ENCODE data around the gene CACNA1C.
A peak's percentile ranks its signal among the peaks of the same experiment; 100 is the strongest.

CACNA1C gene

DNA sequence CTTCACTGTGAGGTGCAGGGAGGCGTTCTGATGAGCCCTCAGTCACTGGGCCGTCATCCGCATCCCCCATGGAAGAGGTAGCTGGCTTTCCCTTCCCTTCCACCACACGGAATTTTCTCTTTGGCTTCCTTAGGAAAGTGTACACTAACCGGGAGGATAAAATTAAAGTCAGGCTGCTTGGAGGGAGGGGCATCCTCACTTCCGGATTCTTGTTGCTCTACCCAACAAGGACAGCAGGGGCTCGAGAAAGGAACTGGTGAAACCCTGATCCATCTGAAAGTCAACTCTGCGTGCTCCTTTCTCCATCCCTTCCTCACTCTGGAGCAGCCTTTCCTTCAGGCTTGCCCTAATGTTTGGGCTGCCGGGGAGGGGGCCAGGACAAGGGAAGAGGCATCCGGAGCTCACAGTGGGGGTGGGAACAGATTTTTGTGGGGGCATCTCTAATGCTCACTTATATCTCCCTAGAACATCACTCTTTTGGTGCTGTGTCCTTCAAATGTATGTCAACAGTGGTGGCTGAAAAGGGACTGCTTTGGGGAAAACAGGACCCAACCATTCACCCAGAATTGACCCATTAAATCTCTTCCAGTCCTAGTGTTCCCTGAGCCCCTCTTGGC lies 640.6 kb downstream of the CACNA1C start:
- no peaks in the 10 kb centered on the region for H3K36me3 Mint-ChIP-seq
- H3K27ac Mint-ChIP-seq = peak overlapping the region; percentile 31

DNA sequence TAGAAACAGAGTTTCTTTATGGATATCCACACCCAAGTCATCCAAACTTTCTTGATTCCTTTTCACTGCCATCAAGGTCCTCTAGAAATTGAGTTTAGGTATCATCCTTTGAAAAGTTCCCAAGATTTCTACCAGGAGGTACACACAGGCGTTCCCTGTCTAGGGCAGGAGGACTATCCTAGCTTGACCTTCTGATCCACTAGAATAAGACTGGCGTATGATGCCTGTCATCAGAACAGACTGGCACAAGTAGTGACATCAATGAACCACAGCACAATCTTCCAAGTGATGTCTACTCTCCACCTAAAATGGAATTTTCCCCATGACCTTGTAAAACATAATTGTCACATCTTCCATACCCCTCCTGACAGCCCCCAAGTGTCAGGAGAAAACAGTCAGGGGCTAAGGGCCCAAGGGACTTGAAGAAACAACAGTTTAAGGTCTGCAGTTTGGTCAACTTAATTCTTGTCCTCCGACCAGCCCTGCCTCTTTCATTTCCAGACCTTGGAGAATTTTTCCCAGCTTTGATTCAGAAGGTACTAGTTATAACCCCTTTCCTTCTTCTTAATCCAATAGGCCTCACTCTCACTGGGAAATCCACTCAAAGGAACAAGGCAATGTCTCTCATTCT lies 641.3 kb downstream of the CACNA1C start:
- H3K9me3 Mint-ChIP-seq (ENCODE audit: low read depth) = no peaks in the 10 kb centered on the region
- H3K4me1 Mint-ChIP-seq (ENCODE audit: low read depth) = peaks cover 38% of the 10 kb centered on the region
- no peaks in the 10 kb centered on the region for H3K36me3 Mint-ChIP-seq
- peaks cover 3% of the 10 kb centered on the region for H3K27me3 Mint-ChIP-seq
- no peak overlapping the region for H3K4me3 Mint-ChIP-seq
- H3K27ac Mint-ChIP-seq = no peak overlapping the region

More for the DNA sequence above, 640.6 kb downstream of the CACNA1C start:
- Mint-ChIP-seq H3K4me1 (ENCODE audit: low read depth) (peaks cover 41% of the 10 kb centered on the region), H3K27me3 (peaks cover 2% of the 10 kb centered on the region), H3K4me3 (peak overlapping the region; percentile 57), H3K9me3 (ENCODE audit: low read depth) (no peaks in the 10 kb centered on the region)

DNA sequence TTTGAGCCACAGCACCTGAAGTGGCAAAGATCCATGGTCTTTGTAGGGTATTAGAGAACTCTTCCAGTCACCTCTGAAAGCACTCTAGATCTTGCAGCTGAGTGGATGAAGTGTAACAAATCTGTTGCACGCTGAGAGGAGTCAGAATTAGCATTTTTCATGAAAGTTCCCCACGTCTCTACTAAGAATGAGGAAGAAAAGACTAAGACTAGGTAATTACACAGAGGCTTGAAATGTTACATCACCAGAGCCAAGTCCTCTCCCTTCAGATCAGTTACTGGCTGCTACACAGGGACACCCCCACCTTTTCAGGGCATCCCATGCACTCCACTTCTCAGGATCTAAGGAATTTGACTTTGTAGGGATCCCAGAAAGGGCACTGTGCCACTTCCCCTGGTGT lies 643.3 kb downstream of the CACNA1C start:
- Mint-ChIP-seq H3K27ac (no peak overlapping the region), H3K27me3 (peaks cover 7% of the 10 kb centered on the region), H3K9me3 (ENCODE audit: low read depth) (no peaks in the 10 kb centered on the region), H3K4me1 (ENCODE audit: low read depth) (peaks cover 22% of the 10 kb centered on the region), H3K4me3 (no peak overlapping the region), H3K36me3 (no peaks in the 10 kb centered on the region)

DNA sequence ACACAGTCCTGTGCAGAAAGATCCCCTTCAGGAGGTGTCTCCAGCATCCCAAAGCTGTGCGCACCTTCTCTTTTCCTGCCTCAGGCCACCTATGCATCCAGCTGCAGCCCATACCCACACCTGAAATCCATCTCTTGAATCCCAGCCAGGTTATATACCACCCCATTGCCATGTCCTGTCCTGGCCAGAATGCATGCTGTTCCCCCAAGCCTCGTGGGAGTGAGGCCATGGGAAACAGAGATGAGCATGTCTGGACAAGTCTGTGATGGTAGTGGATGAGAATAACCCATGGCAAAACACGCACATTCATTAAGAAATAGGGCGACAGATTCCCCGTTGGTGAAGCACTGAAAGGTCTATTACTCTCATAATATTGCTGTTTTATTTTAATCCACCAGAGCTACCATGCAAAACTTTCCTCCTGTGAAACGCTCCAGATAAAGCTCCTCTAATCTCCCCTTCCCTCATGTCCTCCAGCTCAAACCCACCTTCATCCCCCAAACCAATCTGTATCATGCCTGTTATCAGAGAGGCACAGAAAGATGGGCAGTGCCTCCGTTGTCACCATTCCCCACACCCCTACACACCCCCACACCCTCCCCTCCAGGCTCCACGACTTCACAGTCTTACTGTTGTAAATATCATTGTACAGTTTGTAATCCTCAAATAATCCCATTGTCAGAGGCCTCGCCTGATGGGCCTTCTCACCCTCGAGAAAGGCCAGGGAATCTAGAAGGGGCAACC lies 644.4 kb downstream of the CACNA1C start:
- H3K4me1 Mint-ChIP-seq (ENCODE audit: low read depth) = peaks cover 17% of the 10 kb centered on the region
- H3K36me3 Mint-ChIP-seq = no peaks in the 10 kb centered on the region
- no peak overlapping the region for H3K4me3 Mint-ChIP-seq
- no peak overlapping the region for H3K27ac Mint-ChIP-seq
- H3K9me3 Mint-ChIP-seq (ENCODE audit: low read depth) = no peaks in the 10 kb centered on the region
- H3K27me3 Mint-ChIP-seq = peaks cover 7% of the 10 kb centered on the region

DNA sequence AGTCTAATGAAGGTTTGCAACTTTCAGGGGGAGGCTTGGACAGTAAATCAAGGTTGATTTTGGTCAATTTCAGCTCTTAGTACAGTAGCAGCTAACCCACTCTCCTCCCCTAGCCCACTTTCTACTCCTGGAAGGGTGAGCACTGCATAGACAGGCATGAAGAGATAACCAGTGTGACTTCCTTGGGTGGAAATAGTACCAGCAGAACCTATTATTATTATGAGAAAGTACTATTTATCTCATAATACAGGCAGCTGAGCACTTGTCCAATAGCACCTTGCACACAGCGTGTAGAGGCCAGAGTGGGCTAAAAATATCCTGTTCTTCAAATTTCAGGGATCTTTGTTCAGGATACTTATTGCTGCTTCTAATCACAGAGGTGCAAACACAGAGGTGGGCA lies 645.8 kb downstream of the CACNA1C start:
- Mint-ChIP-seq H3K27me3 (peaks cover 7% of the 10 kb centered on the region), H3K4me1 (ENCODE audit: low read depth) (peaks cover 4% of the 10 kb centered on the region), H3K4me3 (no peak overlapping the region), H3K36me3 (no peaks in the 10 kb centered on the region), H3K27ac (no peak overlapping the region), H3K9me3 (ENCODE audit: low read depth) (no peaks in the 10 kb centered on the region)

DNA sequence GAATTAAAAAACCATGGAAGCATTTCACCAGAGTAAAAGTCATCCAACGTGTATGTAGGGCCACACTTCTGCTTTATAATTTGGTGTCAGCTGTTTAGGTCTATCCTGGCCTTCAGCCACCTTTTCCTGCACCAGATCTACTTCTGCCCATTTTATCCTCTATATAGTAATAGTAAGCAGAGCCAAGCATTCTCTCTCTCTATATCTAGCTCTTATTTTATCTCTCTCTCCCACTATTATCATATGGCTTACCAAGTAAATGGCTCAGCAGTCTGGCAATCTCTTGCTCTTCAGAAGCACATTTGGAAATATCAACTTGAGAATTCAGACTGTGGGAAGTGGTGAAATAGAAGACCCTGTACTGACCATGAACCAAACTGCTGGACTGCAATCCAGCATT lies 657.9 kb downstream of the CACNA1C start:
- peaks cover 2% of the 10 kb centered on the region for H3K27me3 Mint-ChIP-seq
- H3K27ac Mint-ChIP-seq = no peak overlapping the region
- H3K4me1 Mint-ChIP-seq (ENCODE audit: low read depth) = no peaks in the 10 kb centered on the region
- peaks cover 2% of the 10 kb centered on the region for H3K36me3 Mint-ChIP-seq
- no peak overlapping the region for H3K4me3 Mint-ChIP-seq
- H3K9me3 Mint-ChIP-seq (ENCODE audit: low read depth) = peaks cover 13% of the 10 kb centered on the region

DNA sequence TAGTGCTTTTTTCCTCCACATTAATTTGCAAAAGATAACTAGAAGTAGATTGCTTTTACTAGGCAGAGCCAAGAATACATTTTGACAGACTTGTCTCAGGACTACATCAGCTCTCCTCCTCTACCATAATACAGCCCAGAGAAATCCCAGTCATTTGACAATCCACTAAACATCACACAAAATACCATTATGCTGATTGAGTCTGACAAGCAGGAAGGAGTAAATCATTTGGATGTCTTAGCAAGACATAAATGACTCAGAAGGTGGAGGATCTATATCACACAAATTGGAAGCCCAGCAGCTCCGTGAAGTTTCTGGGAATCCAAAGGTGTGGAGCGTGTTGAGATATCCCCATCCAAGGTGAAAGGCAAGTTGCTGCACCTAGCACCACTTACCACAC lies 666.6 kb downstream of the CACNA1C start:
- peaks cover 11% of the 10 kb centered on the region for H3K27me3 Mint-ChIP-seq
- no peaks in the 10 kb centered on the region for H3K36me3 Mint-ChIP-seq

DNA sequence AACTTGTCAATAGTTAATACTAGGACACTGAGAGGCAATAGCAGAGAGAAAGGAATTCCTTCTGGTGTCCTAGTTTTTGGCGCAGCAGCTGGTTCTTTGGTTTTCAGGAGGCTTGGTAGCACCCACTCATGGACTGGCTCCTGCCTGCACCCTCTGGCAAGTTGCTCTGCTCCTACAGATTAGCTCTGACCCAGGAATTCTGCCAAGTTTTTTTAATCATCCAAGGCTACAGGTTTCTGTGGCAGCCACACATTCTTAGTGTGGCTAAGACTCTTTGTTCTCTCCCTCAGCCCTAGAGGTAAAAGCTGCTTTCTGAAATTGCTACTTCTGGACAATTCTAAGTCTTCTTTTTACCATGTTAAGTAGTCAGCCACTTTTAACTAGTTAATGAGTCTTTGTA lies 670.0 kb downstream of the CACNA1C start:
- Mint-ChIP-seq H3K4me1 (ENCODE audit: low read depth) (no peaks in the 10 kb centered on the region), H3K27ac (no peak overlapping the region), H3K4me3 (no peak overlapping the region), H3K27me3 (peaks cover 12% of the 10 kb centered on the region), H3K9me3 (ENCODE audit: low read depth) (no peaks in the 10 kb centered on the region), H3K36me3 (no peaks in the 10 kb centered on the region)

More for the DNA sequence above, 666.6 kb downstream of the CACNA1C start:
- H3K4me3 Mint-ChIP-seq = no peak overlapping the region
- H3K9me3 Mint-ChIP-seq (ENCODE audit: low read depth) = no peaks in the 10 kb centered on the region
- H3K4me1 Mint-ChIP-seq (ENCODE audit: low read depth) = no peaks in the 10 kb centered on the region
- no peak overlapping the region for H3K27ac Mint-ChIP-seq

DNA sequence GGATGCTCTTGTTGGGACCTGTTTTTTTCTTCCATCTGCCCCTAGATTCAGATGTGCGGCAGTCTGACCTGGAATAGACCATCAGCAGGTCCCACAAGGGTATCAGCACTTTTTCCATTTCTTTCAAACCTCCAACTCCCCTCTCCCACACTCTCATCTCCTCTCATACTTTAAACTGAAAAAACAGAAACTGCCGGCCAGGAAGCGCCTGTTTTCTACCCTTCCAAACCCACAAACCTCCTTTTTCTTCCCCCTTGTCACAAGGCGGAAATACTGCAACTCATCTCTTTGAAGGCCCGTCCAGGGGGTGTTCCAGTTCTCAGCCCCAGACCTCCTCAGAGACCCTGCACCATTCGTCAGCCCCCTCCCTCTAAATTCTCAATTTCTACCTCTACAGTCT lies 679.5 kb downstream of the CACNA1C start:
- no peaks in the 10 kb centered on the region for H3K36me3 Mint-ChIP-seq
- H3K27ac Mint-ChIP-seq = no peak overlapping the region
- no peaks in the 10 kb centered on the region for H3K9me3 Mint-ChIP-seq (ENCODE audit: low read depth)
- H3K27me3 Mint-ChIP-seq = peaks cover 8% of the 10 kb centered on the region
- H3K4me3 Mint-ChIP-seq = peak overlapping the region; percentile 36
- peaks cover 12% of the 10 kb centered on the region for H3K4me1 Mint-ChIP-seq (ENCODE audit: low read depth)

DNA sequence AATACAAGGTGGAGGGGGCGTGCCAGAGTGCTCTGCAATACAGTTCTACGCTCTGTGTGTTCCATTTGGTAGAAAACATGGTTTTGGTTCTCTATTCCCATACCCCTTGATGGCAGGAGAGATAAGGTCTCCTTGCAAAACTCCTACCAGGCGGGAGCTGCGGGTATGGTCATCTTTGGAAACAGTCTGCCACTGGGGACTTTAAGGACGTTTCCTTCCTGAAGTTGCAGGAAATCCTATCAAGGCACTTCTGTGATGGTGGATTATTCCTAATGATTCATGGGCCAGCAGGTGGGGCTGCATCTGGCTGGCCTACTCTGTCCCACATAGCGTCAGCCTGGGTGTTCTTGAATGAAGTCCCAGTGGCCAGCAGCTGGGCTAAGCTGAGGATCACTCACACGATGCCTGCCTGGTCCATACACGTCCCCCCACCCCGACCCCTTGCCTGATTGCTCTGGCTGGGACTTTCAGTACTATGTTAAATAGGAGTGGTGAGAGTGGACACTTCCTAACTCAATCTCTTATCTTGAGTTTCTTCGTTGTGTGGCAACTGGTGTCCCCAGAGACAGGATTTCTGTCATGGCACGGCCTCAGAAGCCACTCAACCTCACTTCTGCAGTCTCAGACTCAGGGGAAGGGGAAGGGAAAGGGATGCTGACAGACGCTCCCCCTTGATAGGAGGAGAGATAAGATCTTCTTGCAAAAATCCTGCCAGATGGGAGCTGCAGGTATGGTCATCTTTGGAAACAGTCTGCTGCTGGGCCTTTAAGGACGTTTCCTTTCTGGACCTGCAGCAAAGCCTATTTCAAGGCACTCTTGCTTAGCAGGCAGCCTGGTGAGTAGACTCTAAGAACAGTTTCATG lies 680.9 kb downstream of the CACNA1C start:
- H3K27me3 Mint-ChIP-seq = peaks cover 6% of the 10 kb centered on the region
- no peaks in the 10 kb centered on the region for H3K36me3 Mint-ChIP-seq
- no peak overlapping the region for H3K27ac Mint-ChIP-seq
- H3K4me3 Mint-ChIP-seq = no peak overlapping the region
- H3K9me3 Mint-ChIP-seq (ENCODE audit: low read depth) = no peaks in the 10 kb centered on the region
- H3K4me1 Mint-ChIP-seq (ENCODE audit: low read depth) = peaks cover 12% of the 10 kb centered on the region

DNA sequence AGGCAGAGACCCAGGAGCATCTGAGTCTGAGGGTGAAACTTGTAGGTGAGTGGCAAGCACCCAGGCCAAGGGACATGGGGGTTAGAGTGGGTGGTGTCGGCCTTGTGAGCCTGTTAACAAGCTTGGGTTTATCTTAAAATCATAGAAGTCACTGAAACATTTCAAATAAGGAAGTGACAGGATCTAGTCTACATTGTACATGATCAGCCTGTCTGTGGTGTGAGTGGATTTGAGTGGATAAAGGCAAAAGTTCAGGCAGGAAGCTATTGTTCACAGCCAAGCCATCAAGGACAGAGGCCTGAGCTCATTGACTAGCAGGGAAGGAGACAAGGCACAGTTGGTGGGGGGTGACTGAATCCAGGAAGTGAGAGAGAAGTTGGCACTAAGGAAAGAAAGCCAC lies 682.6 kb downstream of the CACNA1C start:
- H3K27me3 Mint-ChIP-seq = peaks cover 8% of the 10 kb centered on the region

DNA sequence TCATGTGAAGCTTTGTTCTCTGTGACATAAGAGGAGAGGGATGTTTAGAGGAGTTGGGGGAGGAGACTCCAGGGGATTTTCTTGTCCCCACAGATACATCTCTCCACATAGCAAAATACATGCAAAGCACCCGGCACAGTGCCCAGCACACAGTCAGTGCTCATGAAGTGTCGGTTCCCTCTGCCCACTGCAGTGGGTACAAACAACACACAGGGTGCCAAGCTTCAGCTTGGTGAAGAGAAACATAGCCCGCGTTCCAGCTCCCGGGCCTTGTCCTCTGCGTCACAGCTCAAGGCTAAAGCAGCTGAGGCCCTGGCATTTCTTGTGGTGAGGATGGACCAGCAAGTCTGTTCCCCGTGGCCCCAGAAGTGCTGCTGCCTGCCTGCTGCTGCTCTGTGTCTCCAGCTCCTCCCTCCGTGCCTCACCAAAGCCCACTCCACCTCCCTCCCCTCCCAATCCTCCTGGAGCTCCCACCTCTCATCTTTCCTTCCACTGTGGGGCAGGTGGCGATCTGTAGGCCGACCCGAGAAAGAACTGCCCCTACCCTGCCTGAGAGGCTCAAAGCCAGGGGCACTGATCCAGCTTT lies 685.0 kb downstream of the CACNA1C start:
- H3K9me3 Mint-ChIP-seq (ENCODE audit: low read depth) = no peaks in the 10 kb centered on the region
- H3K4me1 Mint-ChIP-seq (ENCODE audit: low read depth) = peaks cover 5% of the 10 kb centered on the region
- H3K27me3 Mint-ChIP-seq = peaks cover 3% of the 10 kb centered on the region
- no peak overlapping the region for H3K4me3 Mint-ChIP-seq
- H3K27ac Mint-ChIP-seq = no peak overlapping the region
- no peaks in the 10 kb centered on the region for H3K36me3 Mint-ChIP-seq

More for the DNA sequence above, 682.6 kb downstream of the CACNA1C start:
- Mint-ChIP-seq H3K36me3 (no peaks in the 10 kb centered on the region), H3K27ac (no peak overlapping the region), H3K9me3 (ENCODE audit: low read depth) (no peaks in the 10 kb centered on the region), H3K4me1 (ENCODE audit: low read depth) (peaks cover 12% of the 10 kb centered on the region), H3K4me3 (no peak overlapping the region)

DNA sequence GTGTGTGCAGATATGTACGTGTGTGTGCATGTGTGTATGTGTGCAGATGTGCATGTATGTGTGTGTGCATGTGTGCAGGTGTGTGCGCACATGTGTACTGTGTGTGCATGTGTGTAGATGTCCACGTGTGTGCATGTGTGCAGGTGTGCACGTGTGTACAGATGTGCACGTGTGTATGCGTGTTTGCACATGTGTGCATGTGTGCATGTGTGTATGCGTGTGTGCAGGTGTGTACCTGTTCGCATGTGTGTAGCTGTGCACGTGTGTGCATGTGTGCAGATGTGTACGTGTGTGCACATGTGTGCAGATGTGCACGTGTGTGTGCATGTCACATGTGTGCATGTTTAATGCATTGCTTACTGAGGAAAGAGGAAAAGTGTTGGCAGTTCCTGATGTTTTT lies 686.3 kb downstream of the CACNA1C start:
- no peaks in the 10 kb centered on the region for H3K9me3 Mint-ChIP-seq (ENCODE audit: low read depth)
- H3K36me3 Mint-ChIP-seq = no peaks in the 10 kb centered on the region
- peaks cover 2% of the 10 kb centered on the region for H3K27me3 Mint-ChIP-seq
- no peak overlapping the region for H3K27ac Mint-ChIP-seq
- no peaks in the 10 kb centered on the region for H3K4me1 Mint-ChIP-seq (ENCODE audit: low read depth)
- no peak overlapping the region for H3K4me3 Mint-ChIP-seq

DNA sequence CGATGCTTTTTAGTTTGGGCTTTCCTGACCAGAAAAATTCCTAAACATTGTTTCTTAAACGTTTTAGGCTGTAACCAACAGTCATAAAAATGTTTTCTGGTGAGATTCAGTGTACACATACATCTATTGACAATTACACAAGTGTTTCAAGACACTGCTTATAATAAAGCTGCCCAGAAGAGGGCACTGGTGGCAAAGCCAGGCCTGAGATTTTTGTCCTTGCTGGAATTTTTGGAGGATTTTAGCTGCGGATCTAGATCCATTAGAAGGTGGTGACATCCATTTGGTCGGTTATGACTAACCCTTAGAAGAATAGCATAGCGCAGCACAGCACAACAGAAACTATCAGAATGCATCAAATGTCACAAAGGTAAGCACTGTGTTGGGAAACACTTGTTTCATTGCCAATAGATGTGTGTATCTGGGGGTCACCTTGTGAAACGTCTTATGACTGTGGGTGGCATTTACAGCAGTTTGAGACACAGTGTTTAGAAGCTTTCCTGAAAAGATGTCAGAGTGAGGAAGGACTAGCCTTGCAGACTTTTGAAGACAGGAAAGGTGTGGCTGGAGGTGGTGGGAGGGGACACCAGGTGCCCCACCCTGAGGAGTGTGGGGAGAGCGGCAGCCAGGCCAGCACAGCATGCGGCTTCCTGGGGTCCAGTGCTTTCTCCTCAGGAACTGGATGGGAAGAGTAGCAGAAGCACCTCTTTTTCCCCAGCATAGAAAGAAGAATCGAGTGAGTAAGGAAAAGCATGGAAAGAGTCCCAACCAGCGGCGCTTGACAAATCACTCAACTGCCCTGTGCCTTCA lies 687.2 kb downstream of the CACNA1C start:
- Mint-ChIP-seq H3K27me3 (peaks cover 6% of the 10 kb centered on the region), H3K4me3 (no peak overlapping the region), H3K36me3 (no peaks in the 10 kb centered on the region), H3K9me3 (ENCODE audit: low read depth) (no peaks in the 10 kb centered on the region), H3K27ac (no peak overlapping the region), H3K4me1 (ENCODE audit: low read depth) (no peaks in the 10 kb centered on the region)

Measured in activated naive CD8-positive, alpha-beta T cell (primary cell).